Upper lobe of left lung (tissue), 4 donors: ENCODE data around the gene EPX.

Source experiments
- CTCF ChIP-seq, 6 experiments: fragments of 450-650 bp in 4 of 6; fragments of 200-600 bp in 2 of 6; sonication (generic) in 2 of 6; IDR thresholded peaks; one replicate each; pipeline ENCODE4 v1.5.1; 2016 to 2019; ENCODE audit warnings: antibody characterized with exemption in 6 of 6
- EP300 ChIP-seq, 4 donors: sonication (generic); formaldehyde crosslinking; IDR thresholded peaks; one replicate each; pipeline ENCODE4 v1.5.1; 2017; ENCODE audit warnings: antibody characterized with exemption in 4 of 4, control low read depth in 2 of 4
- POLR2A ChIP-seq, 4 donors: fragments of 450-650 bp; IDR thresholded peaks; one replicate each; pipeline ENCODE4 v1.5.1; 2016 to 2017; ENCODE audit warnings: antibody characterized with exemption in 4 of 4, mild to moderate bottlenecking in 2 of 4
- POLR2AphosphoS5 ChIP-seq, 2 donors: sonication (generic); formaldehyde crosslinking; IDR thresholded peaks; one replicate each; pipeline ENCODE4 v1.5.1; 2017; ENCODE audit warnings: antibody characterized with exemption in 2 of 2

GRCh38 chr17:58233543-58233942 is 41.0 kb downstream of the EPX start:
- no peak for TF ChIP-seq CTCF (IDR thresholded peaks at IDR 0.05)
- TF ChIP-seq POLR2A (IDR thresholded peaks at IDR 0.05), result no peak
- no peak for TF ChIP-seq POLR2AphosphoS5 (IDR thresholded peaks at IDR 0.05)
- no peak for TF ChIP-seq EP300 (IDR thresholded peaks at IDR 0.05)
